ENCODE results near the gene SPATA17.

SPATA17 gene

DNA sequence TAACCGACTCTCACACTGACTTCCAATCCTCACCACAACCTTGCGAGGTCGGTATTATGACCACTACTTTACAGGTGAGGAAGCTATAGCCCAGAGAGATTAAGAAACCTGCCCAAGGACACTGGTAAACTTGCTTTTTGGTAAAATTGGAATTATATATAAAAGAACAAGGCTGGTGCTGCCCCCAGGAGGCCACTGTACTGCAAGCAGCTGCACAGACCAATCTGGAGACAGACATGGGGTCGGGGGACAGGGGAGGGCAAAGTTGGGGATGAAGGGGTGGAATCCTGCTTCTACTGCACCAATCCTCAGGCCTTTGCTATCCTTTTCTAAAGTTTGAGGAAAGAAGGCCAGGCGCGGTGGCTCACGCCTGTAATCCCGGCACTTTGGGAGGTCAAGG is 280.8 kb downstream of the SPATA17 start:
- DNase-seq (ENCODE audit: low spot score) = no peak

DNA sequence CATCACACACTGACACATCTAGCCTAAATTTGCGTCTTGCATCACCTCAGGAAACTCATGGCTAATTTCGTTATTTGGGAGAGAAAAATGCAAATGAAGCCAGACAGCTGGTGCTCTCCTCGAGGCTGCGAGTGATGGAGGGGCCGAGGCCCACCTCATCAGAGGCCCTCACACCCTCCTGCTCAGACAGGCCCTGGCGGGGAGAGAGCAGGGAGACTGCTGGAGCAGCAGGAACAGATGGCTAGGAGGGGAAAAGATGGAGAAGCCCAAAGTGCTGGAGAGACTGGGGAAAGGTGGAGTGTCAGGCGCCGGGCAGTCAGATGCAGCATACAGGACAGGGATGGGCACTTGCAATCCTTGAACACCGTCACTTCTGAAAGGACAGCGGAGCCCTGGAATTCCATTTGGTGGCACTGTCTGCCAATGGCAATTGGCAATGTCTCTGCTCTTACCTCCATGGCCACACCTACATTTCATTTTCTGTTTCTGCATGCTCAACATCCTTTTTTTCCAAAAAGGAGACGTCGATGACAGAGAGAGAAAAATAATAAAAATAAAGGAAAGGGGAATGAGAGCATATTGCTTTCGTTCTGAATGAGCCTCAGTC is 286.2 kb downstream of the SPATA17 start:
- DNase-seq (ENCODE audit: low spot score) = peak; percentile 25

- no peak for DNase-seq (ENCODE audit: low spot score)
These were observed 288.7 kb downstream of the SPATA17 start for GRCh38 chr1:217919683-217920388.

Small RNA genes lying within 50 kb of the gene (small RNA-seq; reads per million reads assigned to genes)
- gene UBBP2 = 0 reads per million in 2 experiments
